Stimulated activated CD8-positive, alpha-beta memory T cell treated with anti-CD3 and anti-CD28 coated beads, Interleukin-2, amount 100 ng/mL, for 48 hours (primary cell): ENCODE measurements around the gene LRRC8B.

Experiments used
- DNase-seq, 2 donors: peaks; one replicate each; pipeline ENCODE4 v3.0.0-alpha.2; 2020; ENCODE audit warnings: low read depth in 2 of 2

Gene LRRC8B

DNA sequence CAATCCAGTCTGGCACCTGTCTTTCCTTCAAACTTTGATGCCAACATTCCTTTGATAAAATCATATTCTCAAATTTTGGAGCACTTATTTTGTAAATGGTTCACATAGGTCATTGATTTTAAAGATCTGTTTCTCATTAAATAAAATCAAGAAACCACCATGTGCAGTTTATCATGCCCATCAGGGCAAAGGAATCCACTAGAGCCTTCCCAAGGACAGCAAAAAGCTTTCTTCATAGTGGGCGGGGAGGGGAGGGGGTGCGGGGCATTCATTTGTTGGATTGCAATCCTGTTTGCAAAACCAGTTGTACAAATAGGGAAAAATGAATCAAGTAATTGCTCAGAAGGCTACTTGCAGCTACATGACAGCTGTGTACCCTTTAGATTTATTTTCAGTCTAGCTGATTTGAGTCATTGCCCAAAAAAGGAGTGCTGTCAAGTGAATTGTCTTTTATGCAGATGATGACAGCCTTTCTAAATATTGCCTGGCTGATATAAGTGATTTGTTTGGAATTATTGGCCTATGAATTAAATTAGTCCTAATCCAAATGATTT, 23.0 kb downstream of the LRRC8B start:
- DNase-seq, result no peak

DNA sequence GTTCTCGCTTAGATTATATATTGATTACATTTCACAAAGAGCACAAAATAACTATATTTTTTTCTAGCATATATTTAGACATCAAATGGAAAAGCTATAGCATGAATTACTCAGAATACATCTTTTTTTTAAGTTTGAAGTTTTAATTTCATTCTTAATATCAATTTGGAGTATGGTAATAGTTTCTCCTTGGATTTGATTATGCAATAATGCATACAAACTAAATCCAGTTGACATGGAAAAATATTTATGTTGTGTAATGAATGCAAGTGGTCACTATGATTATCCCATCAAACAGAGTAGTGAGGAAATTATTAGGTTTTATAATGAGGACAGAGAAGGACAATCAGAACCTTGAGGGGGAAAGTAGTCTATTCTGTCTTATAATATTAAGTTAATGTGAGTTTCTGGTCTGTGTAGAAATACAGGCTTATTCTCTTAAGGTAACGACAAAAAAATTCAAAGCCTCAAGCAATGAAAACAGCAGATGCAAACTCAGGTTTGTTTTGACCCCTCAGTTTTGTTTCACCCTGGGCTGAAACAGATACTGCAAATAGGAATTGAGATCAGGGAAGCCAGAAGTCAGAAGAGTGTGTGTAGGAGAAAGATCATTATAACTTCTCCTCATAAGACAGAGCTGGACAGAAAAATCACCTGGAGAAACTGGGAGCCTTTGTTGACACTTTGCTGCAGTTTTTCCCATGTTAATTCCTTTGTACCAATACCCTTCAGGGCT, 23.7 kb downstream of the LRRC8B start:
- DNase-seq, result no peak

DNA sequence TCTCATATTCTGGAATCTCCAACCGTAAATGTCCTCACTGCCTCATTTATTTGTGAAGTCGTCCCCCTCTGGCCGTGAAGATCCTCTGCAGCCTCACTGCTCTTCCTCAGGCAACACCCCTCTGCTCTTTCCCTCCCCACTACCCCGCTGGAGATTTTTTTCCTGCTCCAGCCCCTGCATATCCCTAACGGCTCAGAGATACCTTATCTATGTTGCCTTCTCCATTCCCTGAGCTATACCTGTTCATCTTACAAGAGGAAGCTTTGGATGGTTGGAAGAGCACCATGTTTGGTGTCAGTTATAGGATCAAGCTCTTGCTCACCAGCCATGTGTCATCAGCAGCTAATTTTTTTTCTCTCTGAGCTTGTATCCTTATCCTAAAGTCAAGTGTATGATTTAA, 26.4 kb downstream of the LRRC8B start:
- no peak for DNase-seq

DNA sequence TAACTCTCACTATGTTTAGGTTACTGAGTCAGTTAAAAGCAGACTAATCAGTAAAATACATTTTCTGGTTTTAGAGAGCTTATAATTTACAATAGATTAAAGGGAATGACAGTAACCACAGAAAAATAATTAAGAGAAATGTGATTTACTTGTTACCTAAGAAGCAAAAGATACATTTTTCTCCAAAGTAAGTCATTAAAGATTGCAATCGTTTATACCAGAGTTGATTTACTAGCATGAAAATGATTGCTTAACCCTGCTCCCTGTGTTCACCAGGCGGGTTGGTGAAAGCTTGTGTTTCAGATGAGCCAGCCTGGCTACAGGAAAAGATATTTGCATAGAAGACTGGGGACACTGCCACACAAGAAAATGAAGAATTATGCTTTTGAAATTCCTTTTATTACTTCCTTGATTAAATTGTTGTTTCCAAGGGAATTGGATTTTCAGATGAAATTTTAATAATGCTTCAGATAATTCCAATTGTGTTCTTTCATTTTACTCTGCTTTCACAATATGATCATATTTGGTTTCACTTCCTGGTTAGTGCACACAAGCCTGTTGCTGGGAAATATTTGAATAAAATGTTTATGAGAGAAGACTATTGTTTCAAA, 27.9 kb downstream of the LRRC8B start:
- DNase-seq, result no peak

DNA sequence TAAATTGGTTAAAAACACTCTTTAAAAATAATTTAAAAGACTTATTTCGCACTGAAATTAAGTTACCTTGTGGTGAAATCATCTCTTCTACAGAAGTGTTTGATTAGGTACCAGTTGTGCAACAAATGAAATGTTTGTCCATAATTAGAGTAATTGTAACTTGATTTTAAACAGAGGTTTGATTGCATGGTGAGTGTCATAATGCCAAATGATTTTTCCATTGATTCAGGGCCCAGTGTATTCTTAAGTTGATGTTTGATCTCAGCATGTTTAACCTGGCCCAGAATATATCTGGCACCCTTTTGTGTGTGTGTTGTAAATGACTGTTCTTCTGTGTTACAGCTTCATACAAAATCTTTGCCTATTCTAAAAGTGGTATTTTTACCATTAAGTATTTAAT, 28.5 kb downstream of the LRRC8B start:
- DNase-seq, result no peak

DNA sequence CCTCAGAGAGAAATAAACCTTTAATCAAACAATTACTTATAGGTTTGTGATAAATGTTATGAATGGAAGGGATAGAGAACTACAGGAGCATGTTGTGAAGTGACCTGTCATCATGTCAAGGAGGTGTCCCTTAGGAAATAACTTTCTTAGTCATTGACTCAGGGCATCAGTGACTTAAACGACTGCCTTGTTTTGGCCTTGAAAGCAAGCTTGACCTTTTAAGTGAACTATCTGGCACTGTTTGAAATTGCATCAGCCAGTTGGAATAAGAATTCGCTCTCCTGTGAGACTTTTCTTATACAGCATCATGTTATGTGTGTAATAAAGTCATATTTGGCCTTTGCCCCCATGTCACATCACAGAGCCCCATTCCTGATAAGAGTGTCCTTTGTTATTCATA, 30.9 kb downstream of the LRRC8B start:
- no peak for DNase-seq

DNA sequence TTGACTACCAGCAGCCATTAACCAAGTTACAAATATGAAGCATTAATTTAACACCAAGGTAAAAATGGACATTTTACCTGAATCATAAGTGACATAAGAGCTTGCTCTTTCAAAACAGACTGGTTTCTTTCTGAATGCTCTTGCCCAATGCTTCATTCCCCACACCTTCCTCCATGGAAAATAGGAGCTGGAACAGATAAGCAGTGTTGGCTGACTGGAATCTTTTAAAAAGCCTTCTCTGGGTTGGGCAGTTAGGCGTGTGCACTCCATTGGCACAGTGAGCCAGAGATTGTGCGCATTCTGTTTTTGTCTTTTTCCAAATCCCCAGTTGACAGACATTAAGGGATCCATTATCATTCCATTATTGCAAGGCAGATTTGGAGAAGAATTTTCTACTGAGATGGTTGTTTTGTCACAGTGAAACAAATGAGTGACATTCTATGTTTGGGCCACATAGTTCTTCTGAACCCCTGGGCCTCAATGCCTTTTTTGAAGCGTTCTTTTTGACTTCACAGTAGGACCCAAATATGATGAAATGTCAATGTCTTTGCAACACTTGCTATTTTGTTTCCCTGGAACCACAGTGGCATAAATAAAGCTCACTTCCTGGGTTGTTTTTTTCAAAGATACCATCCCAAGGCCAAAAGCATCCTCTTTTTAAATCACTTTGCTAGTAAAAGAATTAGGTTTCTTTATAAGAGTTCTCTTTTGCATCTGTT, 32.3 kb downstream of the LRRC8B start:
- DNase-seq, result no peak

DNA sequence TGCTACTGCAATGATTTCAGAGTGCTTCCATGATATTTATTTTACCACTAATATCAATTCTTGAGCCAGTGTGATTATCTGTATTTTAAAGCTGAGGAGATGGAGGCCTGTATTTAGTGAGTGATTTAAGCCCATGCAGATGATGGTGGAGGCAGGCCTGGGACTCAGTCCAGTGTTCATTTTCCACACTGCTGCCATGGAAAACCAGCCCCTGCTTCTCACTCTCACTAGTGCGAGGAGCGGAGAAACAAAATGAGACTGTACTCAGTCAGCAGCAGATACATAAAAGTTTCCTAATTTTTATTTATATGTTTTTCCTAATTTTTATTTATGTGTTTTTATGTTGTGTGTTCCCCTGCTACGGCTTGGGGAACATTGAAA, 32.8 kb downstream of the LRRC8B start:
- DNase-seq, result no peak

DNA sequence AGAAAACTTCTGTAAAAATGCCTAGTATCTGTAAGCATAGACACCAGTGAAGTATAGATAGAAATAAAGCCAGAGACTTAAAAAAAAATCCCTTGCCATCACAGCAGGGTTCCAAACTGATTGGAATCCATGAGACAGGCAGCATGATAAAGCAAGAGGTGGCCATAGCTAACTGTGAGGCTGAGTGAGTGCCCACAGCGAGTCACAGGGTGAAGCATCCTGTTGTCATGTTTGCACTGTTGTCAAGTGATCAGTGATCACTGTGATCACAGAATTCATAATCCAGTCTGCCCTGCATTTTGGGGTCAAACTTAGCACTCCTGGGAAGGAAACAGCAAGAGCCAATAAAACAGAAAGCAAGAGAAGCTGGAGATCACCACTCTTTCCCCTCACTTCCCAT, 33.3 kb downstream of the LRRC8B start:
- no peak for DNase-seq

DNA sequence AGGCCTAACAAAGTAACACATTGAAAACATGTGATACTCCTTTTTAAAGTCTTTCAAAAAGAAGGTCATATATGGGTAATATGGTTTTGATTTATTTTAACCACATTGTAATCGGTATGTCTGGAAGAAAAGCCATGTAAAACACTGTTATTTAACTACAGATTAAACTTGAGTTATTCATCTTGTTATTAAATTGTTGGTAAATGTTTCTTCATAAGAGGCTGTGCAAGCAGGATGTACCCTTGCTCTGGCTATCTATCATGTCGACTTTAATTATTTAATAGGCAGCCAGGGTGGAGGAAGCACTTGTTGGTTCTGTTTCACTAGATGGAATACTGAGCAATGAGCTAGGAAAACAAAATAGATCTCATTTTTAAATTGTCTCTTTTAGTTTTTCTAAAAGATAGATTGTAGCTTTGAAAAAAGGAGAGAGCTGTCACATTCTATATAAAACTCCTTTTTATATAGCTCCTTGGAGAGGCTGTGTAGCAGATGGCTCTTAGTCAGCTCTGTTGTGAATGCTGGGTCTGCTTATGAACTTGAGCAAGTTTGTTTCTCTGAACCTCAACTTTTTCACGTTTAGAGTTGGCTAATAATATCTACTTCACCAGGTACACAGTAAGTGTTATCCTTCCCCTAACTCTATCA, 39.5 kb downstream of the LRRC8B start:
- DNase-seq, result no peak

DNA sequence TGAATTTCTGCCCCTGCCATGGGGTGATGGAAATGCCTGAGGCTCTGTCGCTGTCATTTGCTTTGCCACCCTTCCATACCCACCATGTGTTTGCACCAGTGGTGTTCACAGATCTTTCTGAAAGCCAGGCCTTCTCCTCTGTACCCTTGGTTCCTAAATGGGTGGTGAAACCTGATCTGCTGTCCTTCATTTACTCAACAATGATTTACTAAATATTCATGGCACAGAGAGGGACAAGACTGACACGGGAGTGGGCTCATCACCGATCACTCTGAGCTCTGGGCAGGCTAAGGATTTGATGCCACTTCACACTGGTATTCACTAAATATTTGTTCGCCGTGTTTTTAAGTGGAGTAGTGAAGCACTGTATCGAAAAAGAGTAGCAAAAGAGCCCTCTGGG, 40.9 kb downstream of the LRRC8B start:
- no peak for DNase-seq

DNA sequence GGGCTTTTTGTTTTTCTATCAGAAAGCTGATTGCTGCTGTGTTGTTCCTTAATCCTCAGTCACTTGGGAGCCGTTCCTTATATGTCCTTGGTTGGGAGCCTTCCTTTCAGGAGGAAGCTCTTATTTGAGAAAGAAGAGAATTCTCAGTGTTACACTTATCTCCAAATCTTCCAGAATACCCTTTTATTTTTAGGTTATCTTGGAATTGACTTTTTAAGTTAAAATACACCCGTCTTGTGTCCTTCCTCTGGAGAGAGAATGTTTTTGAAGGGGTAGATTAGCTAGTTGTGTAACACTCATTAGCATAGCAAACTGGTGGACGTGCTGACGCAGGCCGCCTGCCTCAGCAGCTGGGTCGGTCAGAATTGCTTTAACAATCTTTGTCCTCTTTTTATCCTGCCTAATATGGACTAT, 42.1 kb downstream of the LRRC8B start:
- no peak for DNase-seq

DNA sequence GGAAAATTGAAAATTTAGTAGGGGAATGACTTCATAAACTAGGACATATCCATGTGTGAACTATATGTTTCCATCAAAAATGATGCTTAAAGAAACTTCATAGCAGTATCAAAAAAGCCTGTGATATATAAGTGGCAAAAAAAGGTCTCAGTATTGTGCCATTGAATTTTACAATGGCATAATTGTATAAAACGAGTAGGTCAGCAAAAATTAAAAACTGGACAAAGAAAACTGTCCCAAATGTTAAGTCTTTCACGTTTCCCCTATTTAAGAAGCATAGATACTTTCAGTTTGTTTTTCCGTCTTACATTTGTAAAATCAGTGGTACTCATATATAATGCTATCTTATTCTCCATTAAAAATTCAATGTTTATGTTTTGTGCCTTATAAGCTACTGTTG, 43.2 kb downstream of the LRRC8B start:
- no peak for DNase-seq

DNA sequence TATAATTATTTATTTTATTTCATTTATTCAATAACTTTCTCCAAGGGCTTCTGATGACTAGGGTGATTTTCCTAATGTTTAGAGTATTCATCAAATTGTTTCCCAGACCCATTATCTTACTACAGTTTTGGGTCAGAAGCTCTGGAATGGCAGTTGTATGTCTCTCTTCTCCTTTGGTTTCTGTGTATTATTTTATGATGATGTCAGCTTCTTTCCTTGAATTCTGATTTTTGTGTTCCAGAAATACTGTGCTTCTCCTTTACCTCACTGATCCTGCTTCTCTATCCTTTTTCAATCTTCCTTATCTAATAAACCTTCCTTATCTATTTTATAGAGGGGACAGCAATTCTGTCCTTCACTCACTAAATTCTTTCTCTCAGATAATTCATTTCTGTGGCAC, 48.8 kb downstream of the LRRC8B start:
- no peak for DNase-seq

DNA sequence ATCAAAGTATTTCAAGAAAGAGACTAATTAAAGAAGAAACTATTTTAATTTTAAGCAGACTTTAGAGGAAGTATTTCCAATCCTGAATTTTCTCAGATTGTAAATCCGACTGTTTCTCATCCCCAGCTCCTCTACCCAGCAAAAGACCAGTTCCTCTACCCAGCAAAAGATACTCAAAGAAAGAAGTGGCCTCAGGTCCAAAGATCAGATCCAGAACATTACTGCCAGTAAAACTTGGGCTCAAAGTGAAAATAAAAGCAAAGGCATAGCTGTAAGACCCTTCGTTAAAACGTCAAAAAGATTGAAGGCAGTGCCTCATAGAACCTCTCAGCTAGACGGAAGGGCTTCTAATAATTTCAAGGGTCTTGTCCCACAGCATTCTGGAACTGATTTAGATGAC, 50.0 kb downstream of the LRRC8B start:
- DNase-seq, result no peak

DNA sequence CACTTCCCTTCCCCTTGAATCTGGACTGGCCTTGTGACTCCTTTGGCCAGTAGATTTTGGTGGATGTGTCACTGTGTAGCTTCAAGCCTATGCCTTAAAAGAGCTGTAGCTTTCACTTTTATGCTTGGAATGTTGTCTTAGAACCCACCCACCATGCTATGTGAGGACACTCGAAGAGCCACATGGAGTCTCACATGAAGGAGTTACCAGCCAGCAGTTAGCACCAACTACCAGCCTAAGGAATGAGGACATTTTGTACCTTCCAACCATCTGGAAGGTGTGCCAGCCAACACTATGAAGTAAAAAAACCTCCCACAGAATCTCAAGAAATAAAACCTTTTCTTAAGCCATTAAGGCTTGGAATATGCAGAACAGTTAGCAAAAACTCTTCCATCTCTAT, 50.6 kb downstream of the LRRC8B start:
- no peak for DNase-seq

DNA sequence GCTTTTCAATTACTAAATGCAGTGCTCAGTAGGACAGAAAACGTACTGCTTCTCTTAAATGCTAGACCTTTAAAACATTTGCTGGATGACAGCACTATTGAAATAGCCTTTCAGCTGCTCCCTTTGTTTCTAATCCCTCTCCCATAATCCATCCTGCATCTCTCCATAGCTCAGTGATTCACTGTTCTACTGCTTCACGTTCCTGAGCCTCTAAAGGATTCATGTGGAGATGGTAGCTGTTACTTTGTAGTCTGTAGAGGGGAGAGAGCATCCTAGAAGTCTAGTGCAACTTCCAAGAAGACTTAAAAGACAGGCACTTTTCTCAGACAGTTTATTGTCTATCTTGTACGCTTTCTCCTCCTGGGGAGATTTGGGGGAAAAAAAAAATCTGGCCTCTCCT, 51.4 kb downstream of the LRRC8B start:
- no peak for DNase-seq

DNA sequence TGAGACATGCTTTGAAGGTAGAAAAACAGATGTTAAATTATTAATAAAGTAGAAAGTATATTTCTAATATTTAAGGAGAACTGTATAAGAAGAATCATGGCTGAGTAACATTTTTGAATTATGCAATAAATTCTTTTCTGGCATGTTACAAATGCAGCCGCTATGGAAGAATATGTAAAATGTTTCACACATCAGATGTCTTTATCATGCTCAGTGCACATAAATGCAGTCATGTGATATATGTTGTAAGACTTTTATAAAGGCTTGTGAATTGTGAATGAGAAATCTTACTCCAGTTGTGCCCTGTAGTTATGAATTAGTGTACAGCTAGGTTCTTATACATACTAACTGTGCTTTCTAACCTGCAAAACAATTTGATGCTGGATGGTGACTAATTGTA, 53.5 kb downstream of the LRRC8B start:
- DNase-seq, result no peak

DNA sequence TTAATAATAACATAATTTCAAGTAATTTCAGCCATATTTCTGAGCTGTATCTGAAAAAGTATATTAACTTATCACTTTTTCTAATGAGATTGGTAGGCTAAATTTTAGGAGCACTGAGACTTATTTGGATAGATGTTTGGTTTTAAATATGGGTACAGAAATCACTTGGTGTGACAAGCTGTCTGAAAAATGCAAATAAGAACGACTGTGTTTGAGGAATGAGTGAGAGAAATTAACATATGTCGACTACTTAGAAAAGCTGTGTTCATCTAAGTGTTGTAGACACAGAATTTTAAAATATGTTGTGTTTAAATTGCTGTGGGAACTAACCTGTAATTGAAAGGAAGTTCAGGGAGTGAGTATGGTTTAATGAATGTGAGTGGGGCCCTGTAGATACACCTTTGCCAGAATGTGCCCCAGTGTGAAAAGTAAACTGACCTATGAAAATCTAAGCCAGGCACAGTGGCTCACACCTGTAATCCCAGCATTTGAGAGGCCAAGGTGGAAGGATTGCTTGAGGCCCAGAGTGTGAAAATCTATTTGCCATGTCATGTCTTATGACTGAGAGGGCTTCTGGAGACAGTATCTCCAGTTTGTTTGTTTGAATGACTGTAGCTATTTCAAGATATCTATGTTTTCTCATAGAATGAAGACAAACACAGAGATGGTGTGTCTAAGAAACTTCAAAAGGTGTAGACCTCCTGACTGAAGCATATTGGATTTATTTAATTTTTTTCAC, 54.5 kb downstream of the LRRC8B start:
- DNase-seq, result no peak

DNA sequence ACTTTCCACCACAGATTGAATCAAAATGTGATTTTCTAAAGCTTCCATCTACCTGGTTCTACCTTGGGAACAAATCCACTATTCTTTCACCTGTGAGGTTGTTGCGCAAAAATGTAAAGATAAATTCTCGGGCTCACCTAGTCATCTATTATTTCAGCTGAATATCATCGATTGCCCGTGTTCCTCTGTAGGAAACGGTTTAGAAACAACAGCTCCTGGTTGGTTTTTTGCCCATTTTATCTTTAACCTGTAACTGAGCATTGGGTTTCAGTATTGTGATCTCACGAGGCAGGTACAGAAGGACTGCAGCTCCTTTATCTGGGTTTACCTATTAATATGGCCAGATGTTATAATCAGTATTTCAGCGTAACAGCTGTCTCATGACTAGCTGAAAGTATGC, 55.4 kb downstream of the LRRC8B start:
- no peak for DNase-seq

DNA sequence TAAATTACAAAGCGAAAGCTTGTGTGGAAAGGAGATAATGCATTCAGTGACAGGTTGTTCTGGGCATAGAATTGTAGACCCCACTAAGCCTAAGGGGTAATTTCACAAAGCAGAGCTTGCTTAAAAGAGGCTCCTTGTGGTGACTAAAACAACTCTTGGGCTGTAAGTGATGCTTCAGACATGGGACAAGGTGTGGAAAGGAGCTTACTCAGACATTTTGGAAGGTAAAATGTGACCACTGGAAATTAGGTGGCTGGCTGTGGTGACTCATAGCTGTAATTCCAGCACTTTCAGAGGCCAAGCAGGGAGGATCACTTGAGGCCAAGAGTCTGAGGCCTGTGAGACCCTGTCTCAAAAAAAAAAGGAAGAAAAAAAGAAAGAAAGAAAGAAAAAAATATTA, 57.2 kb downstream of the LRRC8B start:
- DNase-seq, result no peak

DNA sequence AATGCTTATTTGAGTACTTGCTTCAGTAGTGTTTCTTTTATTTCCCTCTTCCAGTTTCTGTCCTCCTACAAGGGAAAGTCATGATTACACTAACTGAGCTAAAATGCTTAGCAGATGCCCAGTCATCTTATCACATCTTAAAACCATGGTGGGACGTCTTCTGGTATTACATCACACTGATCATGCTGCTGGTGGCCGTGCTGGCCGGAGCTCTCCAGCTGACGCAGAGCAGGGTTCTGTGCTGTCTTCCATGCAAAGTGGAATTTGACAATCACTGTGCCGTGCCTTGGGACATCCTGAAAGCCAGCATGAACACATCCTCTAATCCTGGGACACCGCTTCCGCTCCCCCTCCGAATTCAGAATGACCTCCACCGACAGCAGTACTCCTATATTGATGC, 57.9 kb downstream of the LRRC8B start:
- no peak for DNase-seq
